Activated gamma-delta T cell treated with anti-CD3 and anti-CD28 coated beads, Interleukin-2, amount 50 U/mL, for 16 hours (primary cell): ENCODE measurements around the gene ATG9A.
"Not testable (repeated sequence)": the region's sequence is repeated elsewhere in the genome, so short reads cannot be mapped to it uniquely, and the experiment has no call there.

Source experiments
- DNase-seq: peaks from one replicate; pipeline ENCODE4 v3.0.0-alpha.2; 2020; ENCODE audit warnings: low read depth

ATG9A gene

DNA sequence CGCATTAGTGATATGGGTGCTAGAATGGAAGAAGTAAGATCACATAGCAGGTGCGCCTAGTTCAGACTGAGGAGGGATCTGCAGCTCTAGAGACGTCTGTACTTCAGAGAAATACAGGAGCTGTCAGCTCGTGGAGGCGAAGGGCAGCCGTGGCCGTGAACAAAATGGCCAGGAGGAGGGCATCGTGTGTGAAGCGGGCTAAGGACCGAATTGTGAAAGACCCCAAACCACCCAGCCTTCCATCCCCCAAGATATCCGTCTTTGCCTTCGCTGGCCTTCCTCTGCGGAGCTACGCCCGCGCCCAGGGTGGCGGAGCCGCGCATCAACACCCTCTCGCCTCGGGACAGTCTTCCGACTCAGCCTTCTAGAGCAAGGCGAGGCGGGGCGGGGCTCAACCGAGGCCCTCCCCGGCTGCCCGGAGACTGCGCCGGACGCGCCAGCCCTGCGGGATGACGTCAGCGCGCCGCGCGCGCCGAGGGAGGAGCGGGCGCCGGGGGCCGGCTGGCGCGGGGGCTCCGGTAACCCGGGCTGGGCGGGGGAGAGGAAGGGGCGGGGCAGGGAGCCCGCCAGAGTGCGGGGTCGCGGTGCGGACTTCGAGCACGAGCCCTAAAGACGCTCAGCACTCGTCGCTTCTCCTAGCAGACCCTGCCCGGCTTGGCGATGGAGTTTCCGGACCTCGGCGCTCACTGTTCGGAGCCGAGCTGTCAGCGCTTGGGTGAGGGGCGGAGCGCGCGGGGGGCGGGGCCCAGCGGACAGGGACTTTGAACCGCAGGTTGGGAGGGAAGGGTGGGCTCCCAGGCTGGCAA, 22.9 kb downstream of the ATG9A start, which contains the start of gene ZFAND2B:
Gene ZFAND2B (plus strand): TSS at position 455 of the 806 bp plus-strand sequence. CDS start 206 bp downstream, at position 661.
- DNase-seq, result peak; percentile 92

GRCh38 chr2:219205981-219206327, 23.5 kb downstream of the ATG9A start:
- DNase-seq, result no peak

DNA sequence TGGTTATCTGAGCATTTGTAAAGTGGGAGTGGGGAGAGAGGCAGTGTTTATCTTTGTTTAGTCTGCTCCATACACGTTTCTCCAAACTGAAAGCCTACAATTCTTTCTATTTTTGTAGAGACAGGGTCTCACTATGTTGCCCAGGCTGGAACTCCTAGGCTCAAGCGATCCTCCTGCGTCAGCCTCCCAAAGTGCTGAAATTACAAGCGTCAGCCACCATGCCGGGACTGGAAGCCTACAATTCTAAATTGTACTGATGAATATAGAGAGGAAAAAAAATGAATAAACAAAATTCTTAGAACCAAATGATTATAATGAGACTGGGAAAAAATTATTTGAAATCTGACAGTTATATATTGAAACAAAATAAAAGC, 24.3 kb downstream of the ATG9A start:
- DNase-seq, result no peak

DNA sequence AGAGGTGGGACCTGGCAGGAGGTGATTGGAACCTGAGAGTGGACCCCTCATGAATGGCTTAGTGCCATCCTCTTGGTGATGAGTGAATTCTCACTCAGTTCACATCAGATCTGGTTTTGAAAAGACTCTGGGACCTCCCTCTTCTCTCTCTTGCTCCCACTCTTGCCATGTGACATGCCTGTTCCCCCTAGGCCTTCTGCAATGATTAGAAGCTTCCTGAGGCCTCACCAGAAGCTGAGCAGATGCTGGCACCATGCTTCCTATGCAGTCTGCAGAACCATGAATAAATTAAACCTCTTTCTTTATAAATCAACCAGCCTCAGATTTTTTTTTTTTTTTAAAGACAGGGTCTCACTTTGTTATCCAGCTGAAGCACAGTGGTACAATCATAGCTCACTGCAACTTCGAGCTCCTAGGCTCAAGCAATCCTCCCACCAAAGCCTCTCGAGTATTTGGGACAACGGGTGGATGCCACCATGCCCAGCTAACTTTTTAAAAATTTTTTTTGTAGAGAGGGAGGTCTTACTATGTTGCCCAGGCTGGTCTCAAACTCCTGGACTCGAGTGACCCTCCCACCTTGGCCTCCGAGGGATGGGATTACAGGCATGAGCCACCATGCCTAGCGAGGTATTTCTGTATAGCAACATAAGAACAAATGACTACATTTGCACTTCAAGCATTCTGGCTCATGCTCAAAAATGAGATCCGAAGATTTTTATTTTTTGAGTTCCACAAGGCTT, 24.8 kb downstream of the ATG9A start:
- no peak for DNase-seq

- not testable (repeated sequence) for DNase-seq
Observed at GRCh38 chr2:219201331-219201730, 28.1 kb downstream of the ATG9A start.

DNA sequence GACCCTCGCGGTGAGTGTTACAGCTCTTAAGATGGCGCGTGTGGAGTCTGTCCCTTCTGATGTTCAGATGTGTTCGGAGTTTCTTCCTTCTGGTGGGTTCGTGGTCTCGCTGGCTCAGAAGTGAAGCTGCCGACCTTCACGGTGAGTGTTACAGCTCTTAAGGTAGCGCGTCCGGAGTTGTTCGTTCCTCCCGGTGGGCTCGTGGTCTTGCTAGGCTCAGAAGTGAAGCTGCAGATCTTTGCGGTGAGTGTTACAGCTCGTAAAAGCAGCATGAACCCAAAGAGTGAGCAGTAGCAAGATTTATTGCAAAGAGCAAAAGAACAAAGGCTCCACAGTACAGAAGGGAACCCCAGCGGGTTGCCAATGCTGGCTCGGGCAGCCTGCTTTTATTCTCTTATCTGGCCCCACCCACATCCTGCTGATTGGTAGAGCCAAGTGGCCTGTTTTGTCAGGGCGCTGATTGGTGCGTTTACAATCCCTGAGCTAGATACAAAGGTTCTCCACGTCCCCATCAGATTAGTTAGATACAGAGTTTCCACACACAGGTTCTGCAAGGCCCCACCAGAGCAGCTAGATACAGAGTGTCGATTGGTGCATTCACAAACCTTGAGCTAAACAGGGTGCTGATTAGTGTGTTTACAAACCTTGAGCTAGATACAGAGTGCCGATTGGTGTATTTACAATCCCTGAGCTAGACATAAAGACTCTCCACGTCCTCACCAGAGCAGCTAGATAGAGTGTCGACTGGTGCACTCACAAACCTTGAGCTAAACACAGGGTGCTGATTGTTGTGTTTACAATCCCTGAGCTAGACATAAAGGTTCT, 28.7 kb downstream of the ATG9A start:
- not testable (repeated sequence) for DNase-seq

DNA sequence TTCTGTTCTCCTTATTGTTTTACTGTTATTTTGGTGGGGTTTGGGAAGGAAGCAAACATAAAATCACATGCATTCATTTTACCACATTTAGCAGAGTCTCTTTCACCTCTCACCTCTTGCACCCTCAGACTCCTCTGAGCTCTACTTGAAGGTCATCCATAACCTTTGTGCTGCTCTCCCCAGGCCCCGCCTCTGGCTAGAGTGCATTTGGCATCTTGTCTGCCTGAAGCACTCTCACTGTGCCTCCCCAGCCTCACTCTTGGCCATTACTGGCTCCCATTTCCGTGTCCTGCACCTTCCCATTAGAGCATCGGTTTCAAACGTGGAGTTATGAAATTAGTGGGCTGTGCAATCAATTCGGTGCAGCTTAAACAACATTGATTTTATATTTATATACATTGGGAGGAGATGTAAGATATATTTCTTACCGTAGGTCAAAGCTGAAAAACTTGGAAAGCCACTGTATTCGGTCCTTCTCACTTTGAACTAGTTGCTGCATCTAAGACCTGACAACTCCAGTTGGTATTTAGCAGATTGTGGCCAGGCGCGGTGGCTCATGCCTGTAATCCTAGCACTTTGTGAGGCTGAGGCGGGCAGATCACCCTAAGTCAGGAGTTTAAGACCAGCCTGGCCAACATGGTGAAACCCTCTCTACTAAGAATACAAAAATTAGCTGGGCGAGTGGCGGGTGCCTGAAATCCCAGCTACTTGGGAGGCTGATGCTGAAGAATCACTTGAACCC, 29.8 kb downstream of the ATG9A start:
- DNase-seq, result no peak

- no peak for DNase-seq
Observed at GRCh38 chr2:219198974-219199373, 30.5 kb downstream of the ATG9A start.

- no peak for DNase-seq
Observed at GRCh38 chr2:219197388-219197787, 32.0 kb downstream of the ATG9A start.

DNA sequence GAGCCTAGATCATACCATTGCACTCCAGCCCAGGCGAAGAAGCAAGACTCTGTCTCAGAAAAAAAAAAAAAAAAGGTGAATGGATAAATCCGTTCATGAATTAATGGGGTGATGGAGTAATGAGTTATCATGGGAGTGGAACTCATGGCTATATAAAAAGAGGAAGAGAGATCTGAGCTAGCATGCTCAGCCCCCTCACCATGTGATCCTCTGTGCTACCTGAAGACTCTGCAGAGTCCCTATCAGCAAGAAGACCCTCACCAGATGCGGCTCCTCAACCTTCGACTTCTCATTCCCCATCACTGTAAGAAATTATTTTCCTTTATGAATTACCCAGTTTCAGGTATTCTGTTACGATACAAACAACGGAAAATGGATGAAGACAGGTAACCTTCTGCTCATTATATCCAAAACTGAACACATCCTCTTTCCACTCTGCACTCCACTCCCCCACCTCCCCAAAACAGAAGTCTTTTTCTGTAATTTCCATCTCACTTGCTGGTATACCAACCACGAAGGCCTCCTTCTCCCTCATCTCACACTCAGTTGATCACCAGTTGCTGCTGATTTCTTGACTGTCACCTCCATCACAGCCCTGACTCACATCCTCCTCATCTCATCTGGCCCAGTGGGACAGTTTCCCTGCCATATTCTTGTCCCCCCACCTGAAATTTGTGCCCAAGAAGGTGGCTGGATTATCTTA, 42.5 kb downstream of the ATG9A start:
- no peak for DNase-seq

DNA sequence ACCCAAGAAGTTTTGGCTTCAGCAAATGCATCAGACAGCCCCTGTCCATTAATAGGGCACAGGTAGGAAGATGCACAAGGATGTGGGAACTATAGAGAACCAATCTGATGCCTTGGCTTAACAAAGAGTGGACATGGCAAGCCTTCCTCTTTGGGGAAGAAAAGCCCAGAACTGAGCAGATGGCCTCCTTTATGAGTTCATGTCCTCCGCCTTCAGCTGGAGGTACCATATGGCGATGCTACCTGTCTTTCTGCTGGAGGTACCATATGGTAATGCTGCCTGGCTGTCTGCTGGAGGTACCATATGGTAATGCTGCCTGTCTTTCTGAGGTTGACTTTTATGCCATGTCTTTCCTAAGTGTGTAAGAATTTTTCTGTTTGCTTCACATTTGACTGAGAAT, 45.3 kb downstream of the ATG9A start:
- no peak for DNase-seq

DNA sequence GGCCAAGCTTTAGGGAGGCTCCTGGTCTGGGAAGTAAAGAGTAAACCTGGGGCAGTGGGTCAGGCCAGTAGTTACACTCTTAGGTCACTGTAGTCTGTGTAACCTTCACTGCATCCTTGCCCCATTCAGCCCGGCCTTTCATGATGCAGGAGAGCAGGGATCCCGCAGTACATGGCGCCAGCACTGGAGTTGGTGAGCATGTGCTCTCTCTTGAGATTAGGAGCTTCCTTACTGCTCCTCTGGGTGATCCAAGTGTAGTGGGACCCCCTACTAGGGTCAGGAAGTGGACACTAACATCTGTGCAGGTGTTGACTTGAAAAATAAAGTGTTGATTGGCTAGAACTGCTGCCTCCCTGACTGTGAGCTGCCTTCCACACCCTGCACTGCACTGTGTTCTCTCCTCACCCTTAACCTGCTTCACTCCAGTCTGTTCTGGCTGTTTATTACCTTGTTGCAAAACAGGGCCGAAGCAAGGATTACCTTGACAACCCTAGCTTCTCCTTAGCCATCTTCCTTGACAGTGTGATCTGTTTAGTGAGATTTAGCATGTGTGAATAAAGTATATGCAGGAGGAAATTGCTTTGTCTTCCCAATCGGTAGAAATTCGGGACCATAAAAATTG, 46.2 kb downstream of the ATG9A start:
- no peak for DNase-seq

DNA sequence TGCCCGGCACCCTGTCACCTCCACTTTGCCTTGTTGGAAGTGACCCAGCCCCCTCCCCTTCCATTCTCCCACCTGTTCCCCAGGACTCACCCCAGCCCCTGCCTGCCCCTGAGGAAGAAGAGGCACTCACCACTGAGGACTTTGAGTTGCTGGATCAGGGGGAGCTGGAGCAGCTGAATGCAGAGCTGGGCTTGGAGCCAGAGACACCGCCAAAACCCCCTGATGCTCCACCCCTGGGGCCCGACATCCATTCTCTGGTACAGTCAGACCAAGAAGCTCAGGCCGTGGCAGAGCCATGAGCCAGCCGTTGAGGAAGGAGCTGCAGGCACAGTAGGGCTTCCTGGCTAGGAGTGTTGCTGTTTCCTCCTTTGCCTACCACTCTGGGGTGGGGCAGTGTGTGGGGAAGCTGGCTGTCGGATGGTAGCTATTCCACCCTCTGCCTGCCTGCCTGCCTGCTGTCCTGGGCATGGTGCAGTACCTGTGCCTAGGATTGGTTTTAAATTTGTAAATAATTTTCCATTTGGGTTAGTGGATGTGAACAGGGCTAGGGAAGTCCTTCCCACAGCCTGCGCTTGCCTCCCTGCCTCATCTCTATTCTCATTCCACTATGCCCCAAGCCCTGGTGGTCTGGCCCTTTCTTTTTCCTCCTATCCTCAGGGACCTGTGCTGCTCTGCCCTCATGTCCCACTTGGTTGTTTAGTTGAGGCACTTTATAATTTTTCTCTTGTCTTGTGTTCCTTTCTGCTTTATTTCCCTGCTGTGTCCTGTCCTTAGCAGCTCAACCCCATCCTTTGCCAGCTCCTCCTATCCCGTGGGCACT, 46.9 kb downstream of the ATG9A start:
- DNase-seq, result no peak

DNA sequence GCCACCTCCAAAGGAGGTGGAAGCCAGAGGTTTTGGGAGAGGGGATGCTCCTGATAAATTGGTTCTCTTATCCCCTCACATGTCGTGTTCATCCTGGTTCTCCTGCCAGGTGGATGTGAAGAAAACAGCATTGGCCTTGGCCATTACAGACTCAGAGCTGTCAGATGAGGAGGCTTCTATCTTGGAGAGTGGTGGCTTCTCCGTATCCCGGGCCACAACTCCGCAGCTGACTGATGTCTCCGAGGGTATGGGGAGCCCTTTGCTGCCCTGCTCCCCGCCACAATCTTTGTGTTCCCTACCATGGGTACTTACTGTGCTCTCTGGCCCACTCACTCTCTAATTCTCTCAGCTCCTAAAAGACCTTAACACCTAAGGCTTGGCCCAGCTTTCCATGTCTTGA, 47.9 kb downstream of the ATG9A start:
- DNase-seq, result no peak

- DNase-seq, result no peak
Observed at GRCh38 chr2:219180961-219181360, 48.5 kb downstream of the ATG9A start.

GRCh38 chr2:219179601-219180465, 49.6 kb downstream of the ATG9A start:
- DNase-seq, result no peak

- DNase-seq, result peak; percentile 15
Observed at GRCh38 chr2:219178377-219179175, 50.9 kb downstream of the ATG9A start.
